Stimulated activated CD8-positive, alpha-beta memory T cell treated with anti-CD3 and anti-CD28 coated beads, Interleukin-4, amount 100 ng/mL, for 24 hours (primary cell): ENCODE data around the gene EBF4.
"Not testable (repeated sequence)": the region's sequence is repeated elsewhere in the genome, so short reads cannot be mapped to it uniquely, and the experiment has no call there.

Experiments
- DNase-seq: peaks from one replicate; pipeline ENCODE4 v3.0.0-alpha.2; 2020; ENCODE audit warnings: low read depth

The EBF4 gene

DNA sequence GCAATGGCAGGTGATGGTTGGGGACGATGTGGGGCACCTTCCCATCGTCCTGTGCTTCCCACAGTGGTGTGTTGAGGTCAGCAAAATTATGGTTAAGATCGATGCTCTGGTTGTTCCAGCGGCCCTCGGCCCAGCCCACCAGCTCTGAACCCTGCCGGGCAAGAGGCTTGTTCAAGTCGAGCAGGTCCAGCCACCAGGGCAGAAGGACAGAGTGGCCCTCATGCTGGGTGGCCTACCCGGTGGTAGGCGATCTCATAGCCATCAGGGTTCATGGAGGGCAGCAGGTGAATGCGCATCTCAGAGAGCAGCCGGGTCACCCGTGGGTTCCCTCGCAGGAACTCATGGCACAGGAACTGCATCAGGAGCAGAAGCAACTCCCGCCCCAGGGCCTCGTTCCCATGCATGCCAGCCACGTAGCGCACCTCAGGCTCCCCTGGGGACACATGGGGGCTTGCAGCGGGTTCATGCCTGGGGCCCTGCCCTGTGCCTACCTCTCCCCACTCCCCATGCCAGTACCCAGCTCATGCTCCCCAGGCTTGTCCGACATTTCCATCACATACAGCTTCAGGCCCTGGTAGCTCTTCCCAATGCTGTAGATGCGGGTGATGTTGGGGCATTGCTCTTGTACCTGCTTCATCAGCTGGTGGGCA is 103.6 kb downstream of the EBF4 start:
- no peak for DNase-seq

GRCh38 chr20:2797136-2797983 is 104.8 kb downstream of the EBF4 start:
- no peak for DNase-seq

- DNase-seq, result no peak
These were observed 105.7 kb downstream of the EBF4 start for GRCh38 chr20:2798095-2798805.

DNA sequence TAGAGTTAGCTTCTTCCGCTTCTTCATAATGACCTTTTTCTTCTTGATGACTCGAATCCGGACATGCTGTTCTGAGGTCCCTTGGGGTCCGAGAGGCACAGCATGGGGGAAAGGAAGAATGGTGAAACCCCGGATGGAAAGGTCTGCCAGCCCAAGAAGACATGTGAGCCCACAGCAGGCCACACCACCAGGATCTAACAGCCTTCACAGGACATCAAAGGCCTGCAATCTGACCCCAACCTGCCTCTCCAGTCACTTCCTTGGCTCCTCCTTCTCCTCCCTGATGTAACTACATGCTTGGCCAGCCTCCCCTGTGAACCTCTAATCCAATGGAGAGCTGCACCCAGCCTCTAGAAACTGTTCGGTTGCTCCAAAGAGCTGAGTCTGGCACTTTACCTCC is 106.2 kb downstream of the EBF4 start:
- no peak for DNase-seq

DNA sequence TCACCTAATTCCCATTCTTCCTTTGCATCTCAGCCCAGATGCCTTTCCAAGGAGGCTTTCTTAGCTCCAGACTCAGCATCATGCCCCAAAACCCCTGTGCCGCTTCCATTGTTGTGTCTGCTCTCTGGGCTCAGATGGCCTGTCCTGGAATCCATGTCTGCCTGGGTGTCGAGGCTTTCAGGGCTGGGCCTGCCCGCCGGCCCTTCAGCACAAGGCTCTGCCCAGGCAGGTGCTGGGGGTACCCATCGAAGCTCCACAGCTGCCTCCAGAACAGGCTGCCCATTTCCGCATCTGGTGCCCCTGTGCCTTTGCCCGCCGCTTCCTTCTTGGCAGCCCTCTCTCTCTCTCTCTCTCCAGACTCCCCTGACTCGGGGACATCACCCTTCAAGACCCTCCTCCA is 106.7 kb downstream of the EBF4 start:
- DNase-seq, result no peak

GRCh38 chr20:2799688-2800520 is 107.3 kb downstream of the EBF4 start:
- no peak for DNase-seq

- DNase-seq, result no peak
These were observed 108.1 kb downstream of the EBF4 start, which contains the start of gene CPXM1 for GRCh38 chr20:2800521-2801285. Gene CPXM1 (minus strand): TSS chr20:2800627. CDS start chr20:2800572, 55 bp downstream.

DNA sequence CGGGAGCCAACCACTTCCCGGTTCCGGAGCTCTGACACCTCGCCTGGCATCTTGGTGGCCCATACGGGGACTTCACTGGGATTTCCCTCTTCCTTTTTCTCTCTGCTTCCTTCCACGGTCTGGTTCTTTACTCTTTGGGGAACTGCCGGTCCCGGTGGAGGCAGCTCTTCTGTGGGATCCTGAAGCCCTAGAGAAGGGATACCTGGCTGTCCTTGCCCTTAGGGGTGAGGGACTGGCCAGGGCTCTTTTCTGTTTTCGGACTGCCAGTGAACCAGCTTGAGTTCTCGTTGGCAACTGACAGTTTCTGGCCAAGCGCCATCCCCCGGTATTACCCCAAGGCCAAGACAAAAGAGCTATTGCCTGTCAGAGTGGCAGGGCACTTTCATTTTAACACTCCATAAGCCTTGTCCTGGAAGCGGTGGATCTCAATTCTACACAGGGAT is 108.7 kb downstream of the EBF4 start:
- no peak for DNase-seq

DNA sequence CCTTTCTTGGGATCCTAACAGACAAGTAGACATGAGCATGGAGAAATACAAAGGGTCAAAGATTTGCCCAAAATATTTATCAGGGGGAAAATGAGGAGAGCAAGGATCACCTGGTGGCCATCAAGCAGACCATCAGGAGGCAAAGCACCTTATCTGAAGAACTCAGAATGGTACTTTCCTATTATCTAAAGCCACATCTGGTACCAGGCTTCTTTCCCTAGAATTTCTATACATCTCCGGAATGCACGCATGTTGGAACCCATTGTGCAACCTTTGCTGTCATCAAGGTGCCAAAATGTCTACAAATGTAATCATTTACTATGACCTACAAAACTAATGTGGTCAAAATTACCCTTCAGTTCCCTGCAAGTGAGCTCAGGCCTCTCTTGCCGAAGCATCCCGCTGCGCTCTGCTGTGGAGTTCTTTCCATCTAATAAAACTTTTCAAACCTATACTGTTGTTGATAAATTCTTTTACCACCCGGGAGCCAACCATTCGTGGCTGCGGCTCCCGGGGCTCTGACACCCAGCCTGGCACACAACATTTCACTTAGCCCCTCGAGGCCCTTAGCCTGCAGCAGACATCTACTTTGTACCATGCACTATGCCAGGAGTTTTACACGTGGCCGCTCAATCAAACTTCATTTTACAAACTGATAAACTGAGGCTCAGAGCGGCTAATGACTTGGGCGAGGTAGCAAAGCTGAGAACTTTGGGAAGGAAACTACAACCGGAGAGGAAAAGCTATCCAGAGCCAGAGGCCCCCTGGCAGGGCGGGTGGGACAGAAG is 111.7 kb downstream of the EBF4 start:
- no peak for DNase-seq

DNA sequence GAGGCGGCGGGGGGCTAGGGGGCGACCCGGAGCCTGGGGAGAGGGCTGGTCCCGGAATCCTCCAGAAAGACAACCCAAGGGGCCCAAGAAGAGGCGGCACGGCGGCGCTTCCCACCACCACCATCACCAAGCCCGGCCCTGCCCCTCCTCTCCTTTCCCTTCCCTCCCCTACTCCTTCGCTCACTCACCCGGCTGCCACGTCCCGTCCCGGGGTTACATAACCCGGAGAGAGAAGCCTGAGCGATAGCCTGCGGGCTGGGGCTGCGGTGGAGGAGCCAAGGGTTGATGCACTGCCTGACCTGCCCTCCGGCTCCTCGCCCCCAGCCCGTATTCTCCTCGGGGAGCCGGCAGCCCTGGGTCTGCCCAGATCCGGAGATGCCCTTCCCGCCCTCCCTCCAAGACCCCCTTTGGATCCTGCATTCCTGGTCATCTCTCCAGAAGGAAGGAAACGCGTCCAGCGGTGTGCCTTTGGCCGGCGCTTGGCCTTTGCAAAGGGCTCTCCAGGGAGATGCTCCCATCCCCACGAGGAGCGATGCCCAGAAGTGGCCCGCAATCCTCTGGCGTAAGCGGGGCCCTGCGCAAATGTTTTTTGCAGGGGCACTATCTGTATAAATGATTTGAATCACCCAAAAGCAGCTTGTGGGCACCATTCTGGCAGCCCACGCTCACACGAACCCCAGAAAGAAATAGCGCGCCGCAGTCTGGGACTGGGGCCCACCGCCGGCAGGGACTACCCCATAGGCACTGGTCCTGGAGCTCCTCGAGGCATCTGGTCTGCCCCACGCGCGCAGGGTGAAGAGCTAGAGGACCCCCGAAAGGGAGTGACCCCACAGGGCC is 112.5 kb downstream of the EBF4 start:
- DNase-seq, result no peak

- no peak for DNase-seq
These were observed 113.2 kb downstream of the EBF4 start for GRCh38 chr20:2805689-2806350.

DNA sequence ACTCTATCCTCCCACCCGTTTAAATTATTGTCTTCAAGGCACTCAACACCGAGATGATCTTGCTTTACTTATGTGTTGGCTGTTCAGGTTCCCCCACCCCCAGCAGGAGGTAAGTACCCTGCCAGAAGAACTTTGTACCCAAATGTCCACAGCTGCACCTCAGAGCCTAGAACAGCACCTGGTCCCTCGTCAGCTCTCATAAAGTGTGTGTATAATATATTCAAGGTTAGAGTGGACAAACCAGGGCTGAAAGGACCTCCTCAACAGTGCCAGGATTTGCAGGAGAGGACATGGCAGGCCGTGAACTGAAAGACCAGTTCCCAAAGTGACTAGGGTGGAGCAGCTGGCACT is 113.7 kb downstream of the EBF4 start:
- no peak for DNase-seq

DNA sequence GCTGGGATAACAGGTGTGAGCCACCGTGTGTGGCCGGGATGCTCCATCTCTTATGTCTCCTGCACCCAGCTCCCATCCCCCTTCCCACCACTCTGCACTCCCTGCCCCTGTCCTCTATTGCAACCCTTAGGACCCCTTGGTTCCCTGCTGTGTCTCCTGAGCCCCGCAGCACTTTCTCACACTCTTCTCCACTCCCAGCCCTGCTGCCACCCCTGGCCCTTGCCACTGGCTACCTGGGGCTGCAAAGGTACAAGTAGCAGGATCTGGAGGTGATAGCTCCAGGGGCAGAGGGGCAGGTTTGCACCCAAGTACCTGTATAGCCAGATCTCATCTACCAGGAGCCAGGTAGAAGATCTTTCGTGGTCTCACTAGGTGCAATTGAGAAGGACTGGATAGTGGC is 114.4 kb downstream of the EBF4 start:
- DNase-seq, result no peak

DNA sequence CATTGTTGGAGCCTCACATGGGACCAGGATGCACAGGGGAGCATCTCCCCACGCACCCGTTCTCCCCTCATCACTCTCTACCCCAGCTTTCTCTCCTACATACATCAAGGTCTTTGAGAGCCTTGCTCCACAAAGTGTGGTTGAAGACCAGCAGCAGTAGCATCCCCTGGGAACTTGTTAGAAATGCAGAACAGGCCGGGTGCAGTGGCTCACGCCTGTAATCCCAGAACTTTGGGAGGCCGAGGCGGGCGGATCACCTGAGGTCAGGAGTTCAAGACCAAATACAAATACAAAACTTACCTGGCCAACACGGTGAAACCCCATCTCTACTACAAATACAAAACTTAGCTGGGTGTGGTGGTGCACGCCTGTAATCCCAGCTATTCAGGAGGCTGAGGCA is 115.3 kb downstream of the EBF4 start:
- not testable (repeated sequence) for DNase-seq

DNA sequence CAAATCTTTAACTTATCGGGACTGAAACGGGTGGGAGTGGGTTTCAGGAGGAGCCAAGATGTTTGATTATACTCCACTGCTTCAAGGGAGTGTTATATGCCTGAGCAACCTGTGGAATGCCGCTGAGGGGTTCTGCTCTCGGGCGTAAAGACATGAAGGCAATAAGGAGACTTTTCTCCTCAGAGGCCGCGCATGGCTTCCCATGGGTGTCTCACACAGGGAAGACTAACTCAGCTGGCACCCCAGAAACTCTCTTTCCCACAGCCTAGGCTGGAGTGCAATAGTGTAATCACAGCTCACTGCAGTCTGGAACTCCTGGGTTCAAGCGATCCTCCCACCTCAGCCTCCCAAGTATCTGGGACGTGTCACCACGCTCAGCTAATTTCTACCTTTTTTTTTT is 117.1 kb downstream of the EBF4 start:
- no peak for DNase-seq
